Activated T-cell treated with anti-CD3 and anti-CD28 coated beads, Interleukin-2, amount 50 U/mL, for 4 hours (primary cell): Measurements from ENCODE around the gene SERPIND1. TPM values are rescaled to one million over a fixed set of nuclear protein-coding genes. Genes with fewer than 3 reads are reported as not detected.

Experiments used
- ATAC-seq, 2 donors: fragments of 200-7000 bp; cut with Tn5 transposase; one replicate each; pipeline ENCODE4 v1.10.0; 2021
- DNase-seq: peaks from one replicate; pipeline ENCODE4 v3.0.0-alpha.2; 2020
- H3K27me3 Mint-ChIP-seq: one replicate; pipeline ENCODE4 v1.8.0; 2021; ENCODE audit warnings: low read depth, mixed read lengths
- H3K36me3 Mint-ChIP-seq: one replicate; pipeline ENCODE4 v1.8.0; 2022; ENCODE audit warnings: mixed read lengths; ENCODE audit not compliant: insufficient read depth
- H3K4me1 Mint-ChIP-seq: one replicate; pipeline ENCODE4 v1.8.0; 2021; ENCODE audit warnings: low read depth, mixed read lengths
- H3K4me3 Mint-ChIP-seq: one replicate; pipeline ENCODE4 v1.8.0; 2021; ENCODE audit warnings: mild to moderate bottlenecking, moderate library complexity, mixed read lengths
- H3K9me3 Mint-ChIP-seq: one replicate; pipeline ENCODE4 v1.8.0; 2021; ENCODE audit warnings: mixed read lengths
- total RNA-seq, 3 donors: library from RNA; stranded (reverse); gene quantifications; one replicate each; pipeline ENCODE4 v1.2.1, GENCODE V29; 2021

SERPIND1 gene
- total RNA-seq, 3 donors from 2014 or later: 0.15 TPM; not detected in 2

GRCh38 chr22:20741634-20742581, 32.0 kb upstream of the SERPIND1 start:
- Mint-ChIP-seq H3K4me1 (no peaks in the 10 kb centered on the region), H3K4me3 (no peak overlapping the region), H3K36me3 (peaks cover 19% of the 10 kb centered on the region), H3K27me3 (no peaks in the 10 kb centered on the region), H3K9me3 (no peaks in the 10 kb centered on the region)
- ATAC-seq: no peak
- peak; percentile 40 for DNase-seq

- no peaks in the 10 kb centered on the region for H3K27me3 Mint-ChIP-seq
- no peak for DNase-seq
- no peak for ATAC-seq
- H3K36me3 Mint-ChIP-seq: peaks cover 19% of the 10 kb centered on the region
- H3K4me1 Mint-ChIP-seq: no peaks in the 10 kb centered on the region
- H3K4me3 Mint-ChIP-seq: no peak overlapping the region
- no peaks in the 10 kb centered on the region for H3K9me3 Mint-ChIP-seq
These were observed 31.1 kb upstream of the SERPIND1 start for GRCh38 chr22:20742764-20743163.

GRCh38 chr22:20744456-20744855, 29.5 kb upstream of the SERPIND1 start:
- Mint-ChIP-seq H3K9me3 (no peaks in the 10 kb centered on the region), H3K4me1 (no peaks in the 10 kb centered on the region), H3K4me3 (no peak overlapping the region), H3K36me3 (peaks cover 15% of the 10 kb centered on the region), H3K27me3 (no peaks in the 10 kb centered on the region)
- no peak for ATAC-seq
- DNase-seq: no peak

DNA sequence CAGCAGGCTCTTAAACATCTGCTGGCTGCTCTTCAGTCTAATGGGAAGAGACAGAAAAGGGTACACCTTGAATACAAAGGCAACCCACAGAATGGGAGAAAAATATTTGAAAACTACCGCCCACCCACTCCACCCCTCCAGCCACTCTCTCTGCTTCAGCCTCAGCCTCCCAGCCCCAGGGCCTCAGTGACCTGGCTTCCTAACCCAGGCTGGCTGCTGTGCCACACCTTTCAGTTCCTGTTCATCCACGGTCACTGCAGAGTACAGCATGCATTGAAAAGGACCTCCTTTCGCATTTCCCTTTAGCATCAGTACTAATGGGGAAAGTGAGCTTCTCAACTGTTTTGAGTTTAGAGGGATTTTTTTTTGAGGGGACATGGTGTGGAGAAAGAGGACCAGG, 28.8 kb upstream of the SERPIND1 start:
- peaks cover 3% of the 10 kb centered on the region for H3K4me1 Mint-ChIP-seq
- H3K4me3 Mint-ChIP-seq: no peak overlapping the region
- no peaks in the 10 kb centered on the region for H3K9me3 Mint-ChIP-seq
- H3K27me3 Mint-ChIP-seq: no peaks in the 10 kb centered on the region
- no peak for DNase-seq
- peaks cover 20% of the 10 kb centered on the region for H3K36me3 Mint-ChIP-seq
- ATAC-seq: no peak

DNA sequence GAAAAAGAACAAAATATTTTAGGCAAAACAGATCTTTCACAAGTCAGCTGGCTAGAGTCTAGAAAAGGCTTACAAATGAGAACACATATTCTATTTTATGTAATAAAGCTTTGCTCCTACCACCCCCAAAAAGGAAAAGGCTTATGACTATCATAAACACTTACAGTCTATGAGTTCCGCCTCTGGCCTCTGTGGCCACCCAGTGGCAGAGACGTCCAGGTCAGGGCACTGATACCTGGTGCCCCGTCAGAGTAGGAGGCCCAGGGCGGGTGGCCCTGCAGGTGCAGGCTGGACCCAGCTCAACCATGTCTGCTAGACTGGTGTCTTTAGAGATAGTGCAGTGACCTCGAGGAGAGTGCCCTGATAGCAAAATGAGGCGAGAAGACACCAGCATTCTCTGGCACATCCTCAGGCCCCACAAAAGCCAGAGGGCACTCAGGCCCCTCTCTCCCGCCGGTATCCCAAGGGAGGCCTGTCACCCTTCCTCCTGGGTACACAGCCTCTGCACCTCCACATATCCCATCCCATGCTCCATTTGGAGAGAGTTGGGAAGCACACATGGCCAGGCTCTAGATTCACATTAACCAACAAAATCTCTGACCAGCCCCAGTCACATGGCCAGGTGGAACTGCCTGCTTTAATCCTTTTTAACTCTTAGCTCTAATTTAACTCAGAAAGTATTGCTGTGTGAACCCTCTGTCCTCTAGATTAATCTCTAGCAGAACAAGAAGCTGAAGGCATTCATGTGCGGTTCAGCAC, 27.3 kb upstream of the SERPIND1 start:
- Mint-ChIP-seq H3K27me3 (no peaks in the 10 kb centered on the region), H3K4me1 (peaks cover 8% of the 10 kb centered on the region), H3K9me3 (no peaks in the 10 kb centered on the region), H3K4me3 (no peak overlapping the region), H3K36me3 (peaks cover 21% of the 10 kb centered on the region)
- ATAC-seq (no peak), DNase-seq (no peak)

DNA sequence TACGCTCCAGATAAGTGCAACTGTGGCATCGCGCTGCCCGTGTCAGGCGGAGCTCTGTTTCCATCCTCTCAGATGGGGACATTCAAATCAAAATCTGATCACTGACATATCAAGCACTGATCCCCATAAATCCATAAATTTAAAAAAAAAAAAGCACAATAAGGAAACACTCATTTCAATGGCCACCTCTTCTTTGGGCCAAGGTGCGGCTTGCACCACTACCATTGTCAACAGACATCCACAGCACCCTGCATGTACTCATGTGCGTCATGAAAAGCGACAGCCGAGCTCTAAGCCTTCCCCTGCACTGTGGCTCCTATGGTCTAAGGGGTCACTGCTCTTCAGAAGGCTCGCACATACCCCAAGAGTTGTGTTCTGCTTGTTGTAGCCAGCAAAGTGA, 26.7 kb upstream of the SERPIND1 start:
- H3K4me3 Mint-ChIP-seq: no peak overlapping the region
- H3K27me3 Mint-ChIP-seq: no peaks in the 10 kb centered on the region
- H3K36me3 Mint-ChIP-seq: peaks cover 21% of the 10 kb centered on the region
- DNase-seq (no peak), ATAC-seq (no peak)
- H3K4me1 Mint-ChIP-seq: peaks cover 8% of the 10 kb centered on the region
- H3K9me3 Mint-ChIP-seq: no peaks in the 10 kb centered on the region

DNA sequence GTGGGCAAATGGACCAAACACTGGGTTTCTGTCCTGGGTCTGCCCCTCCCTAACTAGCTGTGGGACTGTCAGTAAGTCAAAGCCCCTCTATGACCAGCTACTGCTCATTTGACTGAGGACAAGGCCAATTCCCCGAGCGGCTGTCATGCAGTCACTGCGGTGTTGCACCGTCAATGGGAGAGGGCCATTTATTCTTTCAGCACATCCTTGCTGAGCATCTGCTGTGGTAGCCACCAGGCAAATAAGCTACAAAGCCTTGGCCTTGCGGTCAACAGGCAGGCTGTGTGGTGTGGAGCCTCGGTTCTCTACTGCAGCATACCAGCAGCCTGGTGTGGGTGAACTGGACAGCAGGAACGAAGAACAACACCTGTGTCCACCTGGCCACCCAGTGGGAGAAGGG, 25.8 kb upstream of the SERPIND1 start:
- peaks cover 26% of the 10 kb centered on the region for H3K36me3 Mint-ChIP-seq
- H3K4me3 Mint-ChIP-seq: no peak overlapping the region
- peaks cover 8% of the 10 kb centered on the region for H3K4me1 Mint-ChIP-seq
- no peak for ATAC-seq
- H3K9me3 Mint-ChIP-seq: no peaks in the 10 kb centered on the region
- DNase-seq: no peak
- H3K27me3 Mint-ChIP-seq: no peaks in the 10 kb centered on the region

- ATAC-seq (no peak), DNase-seq (no peak)
- H3K4me3 Mint-ChIP-seq: no peak overlapping the region
- no peaks in the 10 kb centered on the region for H3K9me3 Mint-ChIP-seq
- peaks cover 26% of the 10 kb centered on the region for H3K36me3 Mint-ChIP-seq
- H3K4me1 Mint-ChIP-seq: peaks cover 8% of the 10 kb centered on the region
- no peaks in the 10 kb centered on the region for H3K27me3 Mint-ChIP-seq
These were observed 25.0 kb upstream of the SERPIND1 start for GRCh38 chr22:20748731-20749428.

- no peak for ATAC-seq
These were observed 24.5 kb upstream of the SERPIND1 start for GRCh38 chr22:20749453-20749852.

GRCh38 chr22:20750461-20751184, 23.3 kb upstream of the SERPIND1 start:
- Mint-ChIP-seq H3K9me3 (no peaks in the 10 kb centered on the region), H3K4me3 (no peak overlapping the region), H3K36me3 (peaks cover 29% of the 10 kb centered on the region), H3K4me1 (peaks cover 8% of the 10 kb centered on the region), H3K27me3 (no peaks in the 10 kb centered on the region)
- DNase-seq (peak; percentile 14), ATAC-seq (peak; percentile 77 to 86)

More at GRCh38 chr22:20749453-20749852, 24.5 kb upstream of the SERPIND1 start:
- Mint-ChIP-seq H3K4me3 (no peak overlapping the region), H3K4me1 (peaks cover 8% of the 10 kb centered on the region), H3K9me3 (no peaks in the 10 kb centered on the region), H3K36me3 (peaks cover 27% of the 10 kb centered on the region), H3K27me3 (no peaks in the 10 kb centered on the region)
- DNase-seq: no peak

DNA sequence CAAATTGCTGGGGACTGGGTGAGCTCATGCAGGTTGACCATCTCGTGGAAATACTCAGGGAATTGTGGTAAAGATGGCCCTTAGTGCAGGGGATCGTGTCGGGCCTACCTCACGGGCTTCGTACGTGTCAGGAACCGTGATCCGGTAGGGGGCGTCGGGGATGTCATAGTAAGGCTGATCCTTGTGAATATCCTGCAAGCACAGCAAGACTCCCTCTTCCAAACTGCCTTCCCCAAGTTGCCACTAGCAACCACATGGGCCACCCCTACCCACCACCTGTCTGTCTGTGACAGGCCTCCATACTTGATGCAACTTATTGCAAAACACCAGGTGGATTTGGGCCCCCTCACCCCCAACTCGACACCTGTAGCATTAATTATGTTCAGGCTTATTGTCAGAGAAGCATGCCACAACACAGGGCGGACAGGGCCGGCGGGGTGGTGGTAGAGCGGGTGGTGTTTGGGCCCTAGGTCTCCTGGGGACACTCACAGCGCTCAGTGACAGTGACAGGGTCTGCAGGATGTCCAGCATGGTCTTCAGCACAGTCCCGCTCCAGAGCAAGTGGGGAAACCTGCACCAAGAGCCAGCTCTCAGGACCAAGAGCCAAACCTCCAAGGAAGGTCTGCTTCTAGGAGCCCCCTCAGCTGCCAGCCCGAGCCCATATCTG, 22.6 kb upstream of the SERPIND1 start:
- Mint-ChIP-seq H3K36me3 (peaks cover 29% of the 10 kb centered on the region), H3K9me3 (no peaks in the 10 kb centered on the region), H3K4me1 (peaks cover 8% of the 10 kb centered on the region), H3K4me3 (no peak overlapping the region), H3K27me3 (no peaks in the 10 kb centered on the region)
- DNase-seq: no peak
- ATAC-seq: no peak

GRCh38 chr22:20752104-20752741, 21.7 kb upstream of the SERPIND1 start:
- H3K36me3 Mint-ChIP-seq: peaks cover 29% of the 10 kb centered on the region
- no peaks in the 10 kb centered on the region for H3K9me3 Mint-ChIP-seq
- DNase-seq (no peak), ATAC-seq (no peak)
- H3K27me3 Mint-ChIP-seq: no peaks in the 10 kb centered on the region
- H3K4me1 Mint-ChIP-seq: peaks cover 8% of the 10 kb centered on the region
- H3K4me3 Mint-ChIP-seq: no peak overlapping the region

DNA sequence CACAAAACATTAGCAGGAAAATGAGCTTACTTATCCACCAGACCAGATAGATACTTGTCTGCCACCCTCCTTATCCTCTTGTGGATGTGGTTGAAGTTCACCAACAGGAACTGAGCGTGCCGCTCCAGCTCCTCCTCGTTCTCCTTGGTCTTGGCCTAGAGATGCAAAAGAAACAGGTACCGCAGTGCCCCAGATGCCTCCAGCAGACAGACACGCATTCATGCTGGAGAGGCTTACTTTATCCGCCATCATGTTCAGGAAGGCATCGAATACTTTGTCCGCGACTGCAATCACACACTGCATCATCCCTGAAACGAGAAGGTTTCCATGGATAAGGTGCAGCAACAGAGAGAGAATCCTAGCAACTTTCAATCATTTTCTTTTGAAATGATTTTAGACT, 21.0 kb upstream of the SERPIND1 start:
- H3K4me1 Mint-ChIP-seq: peaks cover 8% of the 10 kb centered on the region
- no peaks in the 10 kb centered on the region for H3K9me3 Mint-ChIP-seq
- no peak overlapping the region for H3K4me3 Mint-ChIP-seq

More for the DNA sequence above, 21.0 kb upstream of the SERPIND1 start:
- peaks cover 31% of the 10 kb centered on the region for H3K36me3 Mint-ChIP-seq
- DNase-seq (no peak), ATAC-seq (no peak)
- H3K27me3 Mint-ChIP-seq: no peaks in the 10 kb centered on the region
